Right lobe of liver (tissue), 6 donors: ENCODE results near the gene PCLO. TPM values are rescaled to one million over a fixed set of nuclear protein-coding genes. Genes with fewer than 3 reads are reported as not detected.

Experiments used
- ATAC-seq, 4 donors: fragments of 200-7000 bp; cut with Tn5 transposase; one replicate each; pipeline ENCODE4 v1.9.1; 2020; ENCODE audit warnings: mild to moderate bottlenecking in 4 of 4, moderate library complexity in 4 of 4
- DNase-seq, 3 donors: peaks; one replicate each; pipeline ENCODE4 v3.0.0-alpha.2; 2020
- H3K27ac ChIP-seq, 3 donors: fragments of 200-600 bp; one replicate each; pipeline ENCODE4 v1.8.0; 2022
- H3K27me3 ChIP-seq, 2 donors: fragments of 200-600 bp; one replicate each; pipeline ENCODE4 v1.8.0; 2022
- H3K36me3 ChIP-seq, 4 donors: fragments of 200-600 bp; sonication (generic) in 1 of 4; one replicate each; pipeline versions ENCODE4 v1.5.1 to v1.8.0; 2017 to 2022; ENCODE audit warnings: control low read depth in 1 of 4
- H3K4me1 ChIP-seq, 4 donors: fragments of 200-600 bp; sonication (generic) in 1 of 4; one replicate each; pipeline versions ENCODE4 v1.5.1 to v1.8.0; 2017 to 2022; ENCODE audit warnings: control low read depth in 1 of 4
- H3K4me3 ChIP-seq, 3 donors: fragments of 200-600 bp; one replicate each; pipeline ENCODE4 v1.8.0; 2022
- H3K9me3 ChIP-seq, 4 donors: fragments of 200-600 bp; sonication (generic) in 1 of 4; one replicate each; pipeline versions ENCODE4 v1.5.1 to v1.8.0; 2017 to 2022; ENCODE audit warnings: control low read depth in 1 of 4
- CTCF ChIP-seq, 4 donors: fragments of 200-600 bp in 3 of 4; fragments of 450-650 bp in 1 of 4; IDR thresholded peaks; one replicate each; pipeline versions ENCODE4 v1.5.1 to v1.8.0; 2016 to 2022; ENCODE audit warnings: antibody characterized with exemption in 4 of 4, mild to moderate bottlenecking in 2 of 4
- POLR2A ChIP-seq: fragments of 450-650 bp; IDR thresholded peaks from one replicate; pipeline ENCODE4 v1.6.1; 2017; ENCODE audit warnings: antibody characterized with exemption, mild to moderate bottlenecking
- WGBS: methylation state at CpG from one replicate; pipeline ENCODE4 v1.1.6; 2018; ENCODE audit warnings: low coverage, low lambda C conversion rate; ENCODE audit not compliant: insufficient coverage; ENCODE audit errors: missing lambda C conversion rate; 5-methylcytosine and 5-hydroxymethylcytosine counted together
- intact Hi-C, 2 donors: fragments of 100-400 bp; cut with DNase I; formaldehyde crosslinking; loops; one replicate each; pipeline versions ENCODE4 v1.11.2 to v1.14.1; 2022
- total RNA-seq, 6 experiments: library from RNA; depleted of rRNA in 2 of 6; stranded (reverse); fragments of >200 nt in 2 of 6; fragmentation: NEBNext Ultra II Directional in 3 of 6; extraction: Animal tissue kit (Norgen Biotek cat#: 25700) in 3 of 6; gene quantifications; one replicate each; pipeline versions ENCODE4 v1.1.0 to v1.2.4, GENCODE V29; 2016 to 2023
- donor health status: DM: no; HTN: yes; CAD: no.
- donor health status: DM: no; HTN: no; CAD: no.
- donor health status: DM: no; HTN: no; CAD: no.
- donor health status: DM: no; HTN: yes; CAD: no.
- donor health status: DM: no; HTN: yes; CAD: no.

Gene PCLO
- total RNA-seq, 6 experiments from 2014 or later, result 0.22 to 1.1 (median 0.33) TPM

DNA sequence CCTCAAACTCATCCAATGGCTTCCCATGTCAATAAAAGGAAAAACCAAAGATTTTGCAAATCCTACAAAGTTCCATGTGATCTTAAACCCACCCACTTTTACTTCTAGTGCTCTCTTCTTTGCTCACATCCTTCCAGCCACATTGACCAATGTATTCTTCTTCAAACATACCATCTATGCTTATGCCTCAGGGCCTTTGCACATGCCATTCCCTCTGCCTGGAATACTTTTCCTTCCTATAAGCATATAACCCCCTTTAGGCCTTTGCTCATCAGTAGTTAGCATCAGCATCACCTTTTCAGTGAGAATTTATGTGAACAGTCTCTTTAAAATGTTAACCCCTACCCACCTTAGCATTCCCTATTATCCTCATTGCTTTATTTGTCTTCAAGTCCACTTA is 11.0 kb upstream of the PCLO start:
- no peak for DNase-seq
- TF ChIP-seq POLR2A (no peak), CTCF (IDR thresholded peaks at IDR 0.05) (no peak)
- intact Hi-C loops, result no loop called here
- Histone ChIP-seq H3K4me3 (no peak overlapping the region), H3K27ac (no peak overlapping the region), H3K27me3 (no peaks in the 10 kb centered on the region), H3K9me3 (no peaks in the 10 kb centered on the region), H3K36me3 (no peaks in the 10 kb centered on the region), H3K4me1 (no peaks in the 10 kb centered on the region)
- ATAC-seq, result no peak

- no peaks in the 10 kb centered on the region for H3K4me1 ChIP-seq
- H3K27ac ChIP-seq, result no peak overlapping the region
- WGBS, result 63% methylated on average over 1 of the region's 1 CpG
- H3K27me3 ChIP-seq, result peaks cover 5 to 7% of the 10 kb centered on the region in 2 donors
- DNase-seq, result no peak
- H3K9me3 ChIP-seq, result no peaks in the 10 kb centered on the region
- H3K36me3 ChIP-seq, result no peaks in the 10 kb centered on the region
- intact Hi-C loops, result no loop called here
- ATAC-seq, result no peak
- H3K4me3 ChIP-seq, result no peak overlapping the region
- TF ChIP-seq CTCF (IDR thresholded peaks at IDR 0.05), result no peak
- no peak for TF ChIP-seq POLR2A
Observed at GRCh38 chr7:83166781-83167180, 4.1 kb upstream of the PCLO start.

DNA sequence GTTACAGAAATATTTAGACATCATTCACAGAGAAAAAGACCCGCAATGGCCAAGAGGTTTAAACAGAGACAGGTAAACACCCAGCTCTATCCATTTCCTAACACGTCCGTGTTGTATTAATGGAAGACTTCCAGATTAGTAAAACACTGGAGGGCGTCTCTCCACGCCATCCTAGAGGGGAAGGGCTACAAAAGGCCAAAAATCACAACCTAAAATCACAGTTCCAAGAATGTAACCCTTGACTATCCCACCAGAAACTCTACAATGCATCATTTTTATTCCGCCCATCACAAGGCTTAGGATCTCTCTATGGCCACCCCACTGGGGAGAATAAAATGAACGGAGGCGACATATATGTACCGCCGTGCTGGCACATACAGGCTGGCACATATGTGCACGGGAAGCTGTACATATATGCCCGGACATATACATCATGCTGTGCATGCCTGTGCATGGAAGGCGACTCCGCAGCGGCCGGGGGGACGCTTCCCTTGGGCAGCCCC is 734 bp downstream of the PCLO start:
- Histone ChIP-seq H3K27ac (no peak overlapping the region), H3K4me1 (peaks cover 0 to 3% (median 0%) of the 10 kb centered on the region in 4 donors), H3K9me3 (no peaks in the 10 kb centered on the region), H3K36me3 (no peaks in the 10 kb centered on the region), H3K27me3 (peaks cover 5 to 7% of the 10 kb centered on the region in 2 donors), H3K4me3 (peak overlapping the region; percentile 27 to 54 (median 42))
- TF ChIP-seq POLR2A (no peak), CTCF (IDR thresholded peaks at IDR 0.05) (no peak)
- DNase-seq (no peak), ATAC-seq (peak in 1 of 4 donors; percentile 12)
- intact Hi-C loops, result no loop called here
- WGBS, result 5% methylated on average over 12 of the region's 17 CpGs

- no peak overlapping the region for H3K4me3 ChIP-seq
- no peak for ATAC-seq
- WGBS, result 42% methylated on average over 4 of the region's 4 CpGs
Observed at GRCh38 chr7:83161186-83161585, 1.5 kb downstream of the PCLO start.

More at GRCh38 chr7:83161186-83161585, 1.5 kb downstream of the PCLO start:
- Histone ChIP-seq H3K4me1 (peaks cover 0 to 3% (median 0%) of the 10 kb centered on the region in 4 donors), H3K27me3 (peaks cover 5 to 7% of the 10 kb centered on the region in 2 donors), H3K36me3 (no peaks in the 10 kb centered on the region), H3K9me3 (no peaks in the 10 kb centered on the region), H3K27ac (no peak overlapping the region)
- TF ChIP-seq CTCF (IDR thresholded peaks at IDR 0.05), result no peak
- no peak for TF ChIP-seq POLR2A
- intact Hi-C loops, result no loop called here
- DNase-seq, result no peak
